Liver (tissue), 3 donors: ENCODE measurements around the gene SPATA32.

Experiments
- CTCF ChIP-seq: fragments of 150-350 bp; IDR thresholded peaks from 2 replicates; pipeline ENCODE4 v1.5.1; 2017; ENCODE audit warnings: improper control_type of control experiment, low read depth, low read length; ENCODE audit not compliant: missing input control
- JUND ChIP-seq, 2 donors: IDR thresholded peaks; 2 replicates each; pipeline ENCODE4 v1.6.1; 2016; ENCODE audit warnings: antibody characterized with exemption in 2 of 2
- SP1 ChIP-seq: IDR thresholded peaks from 2 replicates; pipeline ENCODE4 v1.6.1; 2018; ENCODE audit warnings: antibody characterized with exemption, mild to moderate bottlenecking
- YY1 ChIP-seq: IDR thresholded peaks from 2 replicates; pipeline ENCODE4 v1.6.1; 2016; ENCODE audit warnings: antibody characterized with exemption, mild to moderate bottlenecking
- donor health status: healthy.
- donor health status: healthy.

DNA sequence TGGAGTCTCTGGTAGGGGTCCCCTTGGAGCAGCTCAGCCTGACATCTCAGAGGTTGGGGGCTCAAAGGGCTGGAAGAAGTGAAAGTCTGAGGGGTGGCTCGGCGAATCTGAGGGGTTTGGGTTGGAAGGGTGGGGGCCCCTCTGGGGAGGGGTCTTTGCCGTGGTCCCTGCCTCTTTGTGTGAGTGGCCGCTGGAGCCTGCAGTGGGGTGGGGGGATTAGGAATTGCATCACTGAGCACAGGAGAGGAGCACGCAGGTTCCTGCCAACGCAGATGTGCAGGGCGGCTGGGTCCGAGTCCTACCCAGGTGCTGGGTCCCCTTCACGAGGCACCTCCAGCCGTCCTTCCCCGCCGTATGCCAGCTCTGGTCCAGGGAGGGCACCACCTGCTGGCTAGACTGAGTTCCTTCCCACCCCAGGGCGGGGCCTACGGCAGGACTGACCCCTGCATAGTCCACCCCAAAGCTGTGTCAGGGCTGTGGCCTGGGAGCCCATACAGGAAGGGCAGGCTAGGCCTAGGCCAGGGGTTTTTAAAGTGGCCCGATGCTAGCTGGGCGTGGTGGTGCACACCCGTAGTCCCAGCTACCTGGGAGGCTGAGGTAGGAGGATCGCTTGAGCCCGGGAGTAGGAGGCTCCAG lies 30.3 kb downstream of the SPATA32 start:
- TF ChIP-seq CTCF (peak; percentile 24), YY1 (no peak), JUND (IDR thresholded peaks at IDR 0.05) (no peak), SP1 (no peak)
